Measurements from ENCODE around the gene BICC1. TPM values are rescaled to one million over a fixed set of nuclear protein-coding genes. Genes with fewer than 3 reads are reported as not detected.

The BICC1 gene
- total RNA-seq, 1 experiment from 2014 or later, result not detected

DNA sequence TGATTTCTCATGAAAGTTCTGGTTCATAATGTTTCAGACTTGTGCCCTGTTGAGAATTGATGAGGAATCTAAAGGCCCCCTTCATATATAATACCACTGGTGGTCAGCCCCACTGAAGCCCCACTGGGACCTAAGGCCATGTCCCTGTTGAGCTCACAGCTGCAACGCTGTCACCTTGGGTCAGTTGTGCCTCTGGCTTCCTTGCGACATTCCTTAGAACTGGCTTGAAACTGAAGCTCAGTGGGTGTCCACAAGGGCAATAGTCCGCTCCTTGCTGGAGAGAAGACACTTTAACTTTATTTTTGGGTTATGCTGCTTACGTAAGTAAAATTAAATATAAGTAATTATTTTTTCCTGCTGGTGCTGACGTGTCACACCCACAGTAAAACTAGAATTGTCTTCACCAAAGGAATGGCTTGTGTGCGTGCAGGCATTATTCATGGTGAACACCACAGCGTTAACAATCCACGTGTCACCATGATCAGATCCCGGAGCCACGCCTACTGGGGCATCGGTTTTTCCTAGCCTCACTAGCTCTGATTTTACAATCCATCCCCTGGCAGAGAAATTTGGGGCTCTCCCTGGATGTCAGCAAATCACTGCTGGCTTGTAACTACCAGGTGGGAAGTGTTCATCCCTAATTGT, 66.5 kb downstream of the BICC1 start:
- POLR2A ChIA-PET, result no interaction called here
- intact Hi-C loops (cut with micrococcal nuclease), result loop anchor here (5.0 kb wide), 1 partner anchor 123 kb away; no protein-coding TSS in a partner anchor

More for the DNA sequence above, 66.5 kb downstream of the BICC1 start:
- CTCF ChIA-PET, result no interaction called here
- DNase-seq (ENCODE audit: low read depth, low spot score) (no peak), ATAC-seq (no peak)
- H4K20me1 ChIP-seq (ENCODE audit: insufficient read depth), result no peaks in the 10 kb centered on the region
- H3K4me3 ChIP-seq (replicated peaks in 1 of 2; ENCODE audit: low read depth in 1 of 2, low read length in 2 of 2), result no peak overlapping the region
- no peaks in the 10 kb centered on the region for H3K9me3 ChIP-seq (ENCODE audit: control insufficient read depth in 1 of 2, insufficient read depth in 1 of 2, low read depth in 1 of 2, low read length in 2 of 2)
- H3K27ac ChIP-seq (ENCODE audit: low read depth, low read length), result no peak overlapping the region
- peaks cover 18% of the 10 kb centered on the region for H3K27me3 ChIP-seq (ENCODE audit: insufficient read depth, low read length)
- TF ChIP-seq, protein P1, sequence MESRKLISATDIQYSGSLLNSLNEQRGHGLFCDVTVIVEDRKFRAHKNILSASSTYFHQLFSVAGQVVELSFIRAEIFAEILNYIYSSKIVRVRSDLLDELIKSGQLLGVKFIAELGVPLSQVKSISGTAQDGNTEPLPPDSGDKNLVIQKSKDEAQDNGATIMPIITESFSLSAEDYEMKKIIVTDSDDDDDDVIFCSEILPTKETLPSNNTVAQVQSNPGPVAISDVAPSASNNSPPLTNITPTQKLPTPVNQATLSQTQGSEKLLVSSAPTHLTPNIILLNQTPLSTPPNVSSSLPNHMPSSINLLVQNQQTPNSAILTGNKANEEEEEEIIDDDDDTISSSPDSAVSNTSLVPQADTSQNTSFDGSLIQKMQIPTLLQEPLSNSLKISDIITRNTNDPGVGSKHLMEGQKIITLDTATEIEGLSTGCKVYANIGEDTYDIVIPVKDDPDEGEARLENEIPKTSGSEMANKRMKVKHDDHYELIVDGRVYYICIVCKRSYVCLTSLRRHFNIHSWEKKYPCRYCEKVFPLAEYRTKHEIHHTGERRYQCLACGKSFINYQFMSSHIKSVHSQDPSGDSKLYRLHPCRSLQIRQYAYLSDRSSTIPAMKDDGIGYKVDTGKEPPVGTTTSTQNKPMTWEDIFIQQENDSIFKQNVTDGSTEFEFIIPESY (IDR thresholded peaks at IDR 0.05; ENCODE audit: extremely low read depth, insufficient replicate concordance, low read length), result no peak
- no peak for TF ChIP-seq SRF (IDR thresholded peaks at IDR 0.05; ENCODE audit: low read depth)
- TF ChIP-seq SIN3A (IDR thresholded peaks at IDR 0.05; ENCODE audit: low read depth), result no peak
- no peak for TF ChIP-seq SP1 (IDR thresholded peaks at IDR 0.05; ENCODE audit: low read depth)
- no peak for TF ChIP-seq JUND (IDR thresholded peaks at IDR 0.05)
- TF ChIP-seq POLR2AphosphoS5 (IDR thresholded peaks at IDR 0.05; ENCODE audit: low read depth, low read length), result no peak
- TF ChIP-seq YY1 (IDR thresholded peaks at IDR 0.05; ENCODE audit: extremely low read depth, insufficient replicate concordance, low read depth, low read length), result no peak
- TF ChIP-seq POLR2A (IDR thresholded peaks at IDR 0.05; ENCODE audit: borderline replicate concordance, extremely low read depth, insufficient read depth, insufficient read length), result no peak
- TF ChIP-seq EZH2phosphoT487 (IDR thresholded peaks at IDR 0.05; ENCODE audit: borderline replicate concordance), result no peak
- no peak for TF ChIP-seq CEBPB (IDR thresholded peaks at IDR 0.05; ENCODE audit: low read depth)
- TF ChIP-seq, protein P2, sequence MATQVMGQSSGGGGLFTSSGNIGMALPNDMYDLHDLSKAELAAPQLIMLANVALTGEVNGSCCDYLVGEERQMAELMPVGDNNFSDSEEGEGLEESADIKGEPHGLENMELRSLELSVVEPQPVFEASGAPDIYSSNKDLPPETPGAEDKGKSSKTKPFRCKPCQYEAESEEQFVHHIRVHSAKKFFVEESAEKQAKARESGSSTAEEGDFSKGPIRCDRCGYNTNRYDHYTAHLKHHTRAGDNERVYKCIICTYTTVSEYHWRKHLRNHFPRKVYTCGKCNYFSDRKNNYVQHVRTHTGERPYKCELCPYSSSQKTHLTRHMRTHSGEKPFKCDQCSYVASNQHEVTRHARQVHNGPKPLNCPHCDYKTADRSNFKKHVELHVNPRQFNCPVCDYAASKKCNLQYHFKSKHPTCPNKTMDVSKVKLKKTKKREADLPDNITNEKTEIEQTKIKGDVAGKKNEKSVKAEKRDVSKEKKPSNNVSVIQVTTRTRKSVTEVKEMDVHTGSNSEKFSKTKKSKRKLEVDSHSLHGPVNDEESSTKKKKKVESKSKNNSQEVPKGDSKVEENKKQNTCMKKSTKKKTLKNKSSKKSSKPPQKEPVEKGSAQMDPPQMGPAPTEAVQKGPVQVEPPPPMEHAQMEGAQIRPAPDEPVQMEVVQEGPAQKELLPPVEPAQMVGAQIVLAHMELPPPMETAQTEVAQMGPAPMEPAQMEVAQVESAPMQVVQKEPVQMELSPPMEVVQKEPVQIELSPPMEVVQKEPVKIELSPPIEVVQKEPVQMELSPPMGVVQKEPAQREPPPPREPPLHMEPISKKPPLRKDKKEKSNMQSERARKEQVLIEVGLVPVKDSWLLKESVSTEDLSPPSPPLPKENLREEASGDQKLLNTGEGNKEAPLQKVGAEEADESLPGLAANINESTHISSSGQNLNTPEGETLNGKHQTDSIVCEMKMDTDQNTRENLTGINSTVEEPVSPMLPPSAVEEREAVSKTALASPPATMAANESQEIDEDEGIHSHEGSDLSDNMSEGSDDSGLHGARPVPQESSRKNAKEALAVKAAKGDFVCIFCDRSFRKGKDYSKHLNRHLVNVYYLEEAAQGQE (IDR thresholded peaks at IDR 0.05; ENCODE audit: low read depth), result no peak
- TF ChIP-seq, protein P3, sequence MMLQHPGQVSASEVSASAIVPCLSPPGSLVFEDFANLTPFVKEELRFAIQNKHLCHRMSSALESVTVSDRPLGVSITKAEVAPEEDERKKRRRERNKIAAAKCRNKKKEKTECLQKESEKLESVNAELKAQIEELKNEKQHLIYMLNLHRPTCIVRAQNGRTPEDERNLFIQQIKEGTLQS (IDR thresholded peaks at IDR 0.05), result no peak
- no peak for TF ChIP-seq ELF1 (IDR thresholded peaks at IDR 0.05; ENCODE audit: borderline replicate concordance, low read depth)
- TF ChIP-seq, protein P4, sequence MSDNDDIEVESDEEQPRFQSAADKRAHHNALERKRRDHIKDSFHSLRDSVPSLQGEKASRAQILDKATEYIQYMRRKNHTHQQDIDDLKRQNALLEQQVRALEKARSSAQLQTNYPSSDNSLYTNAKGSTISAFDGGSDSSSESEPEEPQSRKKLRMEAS (IDR thresholded peaks at IDR 0.05), result no peak
- TF ChIP-seq FOSL1 (IDR thresholded peaks at IDR 0.05; ENCODE audit: low read depth), result no peak
- TF ChIP-seq CBX3 (IDR thresholded peaks at IDR 0.05; ENCODE audit: low read depth), result no peak
- H2AFZ ChIP-seq (ENCODE audit: low read depth, low read length, poor library complexity, severe bottlenecking), result no peak overlapping the region
- RAD21 ChIA-PET (ENCODE audit: low non-redundant PET in 1 of 2, low total read pairs in 2 of 2, uncharacterized antibody in 2 of 2, unreplicated experiment in 2 of 2), result no interaction called here
- H3K4me1 ChIP-seq (ENCODE audit: control insufficient read depth in 1 of 2, insufficient read depth in 2 of 2, low read length in 2 of 2), result no peaks in the 10 kb centered on the region
- no peaks in the 10 kb centered on the region for H3K79me2 ChIP-seq (ENCODE audit: insufficient read depth, low read length)
- H3K9me2 ChIP-seq (ENCODE audit: insufficient read depth), result no peaks in the 10 kb centered on the region
- no peaks in the 10 kb centered on the region for H3K36me3 ChIP-seq (ENCODE audit: control insufficient read depth in 1 of 2, insufficient read depth in 2 of 2, low read length in 2 of 2)
- BruUV-seq (replicated peaks), result no TSS peak
- H3K9ac ChIP-seq (ENCODE audit: low read length), result no peak overlapping the region
- no peak overlapping the region for H3K4me2 ChIP-seq (ENCODE audit: low read length)
